T47D (cell line): ENCODE measurements around the gene BRD3.

Source experiments
- DNase-seq, 2 experiments: peaks; one replicate each; pipeline versions ENCODE4 v3.0.0 to v3.0.0-alpha.2; 2011 to 2012; ENCODE audit warnings: low read depth in 1 of 2, low spot score in 1 of 2
- JUND ChIP-seq: IDR thresholded peaks from 2 replicates; pipeline ENCODE4 v1.6.1; 2012; ENCODE audit warnings: low read depth
- in situ Hi-C: cut with HindIII; loops from 2 replicates; pipeline ENCODE4 v1.10.0; 2016; ENCODE audit warnings: low sequenced_read_pairs, low pct_unique_long_range_greater_than_20kb

BRD3 gene

DNA sequence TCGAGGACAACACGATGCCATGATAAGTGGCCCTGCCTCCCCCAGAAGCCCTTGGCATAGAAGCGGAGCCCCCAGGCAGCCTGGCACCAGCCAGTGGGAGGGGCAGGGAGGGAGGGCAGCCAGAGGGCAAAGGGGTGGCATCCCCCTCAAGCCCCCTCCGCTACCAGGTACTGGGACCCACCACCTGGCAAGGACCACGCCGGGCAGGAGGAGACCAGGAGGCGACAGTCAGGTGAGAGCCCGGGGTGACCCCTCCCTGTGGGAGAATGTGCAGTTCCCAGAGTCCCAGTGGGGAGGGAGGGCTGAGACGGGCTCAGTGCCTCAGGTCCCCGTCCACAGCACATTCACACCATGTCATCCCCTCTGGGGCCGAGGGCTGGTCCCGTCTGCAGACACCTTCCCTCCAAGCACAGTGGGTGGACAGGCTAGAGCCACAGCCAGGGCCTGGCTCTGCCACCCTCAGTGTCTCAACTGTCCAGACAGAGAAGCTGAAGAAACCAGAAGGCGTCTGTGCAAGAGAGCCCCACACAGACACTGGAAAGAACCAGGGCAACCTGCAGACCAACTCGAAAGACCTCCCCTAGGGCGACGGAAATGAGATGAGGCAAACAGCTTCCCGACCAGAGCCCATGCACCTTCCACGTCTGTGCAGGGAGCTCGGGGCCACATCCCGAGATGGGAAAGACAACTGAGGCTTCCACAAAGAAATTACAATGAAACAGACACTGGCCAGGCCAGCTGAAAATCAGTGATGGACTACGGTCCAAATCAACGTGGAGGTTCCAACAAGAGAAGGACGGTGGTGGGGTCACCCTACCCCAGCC, 11.1 kb downstream of the BRD3 start:
- DNase-seq: peak; percentile 51 to 59
- no peak for TF ChIP-seq JUND
- in situ Hi-C loops: no loop called here

- TF ChIP-seq JUND: no peak
- in situ Hi-C loops: no loop called here
- peak; percentile 61 to 86 for DNase-seq
Observed at GRCh38 chr9:134055981-134056461, 11.8 kb downstream of the BRD3 start.

DNA sequence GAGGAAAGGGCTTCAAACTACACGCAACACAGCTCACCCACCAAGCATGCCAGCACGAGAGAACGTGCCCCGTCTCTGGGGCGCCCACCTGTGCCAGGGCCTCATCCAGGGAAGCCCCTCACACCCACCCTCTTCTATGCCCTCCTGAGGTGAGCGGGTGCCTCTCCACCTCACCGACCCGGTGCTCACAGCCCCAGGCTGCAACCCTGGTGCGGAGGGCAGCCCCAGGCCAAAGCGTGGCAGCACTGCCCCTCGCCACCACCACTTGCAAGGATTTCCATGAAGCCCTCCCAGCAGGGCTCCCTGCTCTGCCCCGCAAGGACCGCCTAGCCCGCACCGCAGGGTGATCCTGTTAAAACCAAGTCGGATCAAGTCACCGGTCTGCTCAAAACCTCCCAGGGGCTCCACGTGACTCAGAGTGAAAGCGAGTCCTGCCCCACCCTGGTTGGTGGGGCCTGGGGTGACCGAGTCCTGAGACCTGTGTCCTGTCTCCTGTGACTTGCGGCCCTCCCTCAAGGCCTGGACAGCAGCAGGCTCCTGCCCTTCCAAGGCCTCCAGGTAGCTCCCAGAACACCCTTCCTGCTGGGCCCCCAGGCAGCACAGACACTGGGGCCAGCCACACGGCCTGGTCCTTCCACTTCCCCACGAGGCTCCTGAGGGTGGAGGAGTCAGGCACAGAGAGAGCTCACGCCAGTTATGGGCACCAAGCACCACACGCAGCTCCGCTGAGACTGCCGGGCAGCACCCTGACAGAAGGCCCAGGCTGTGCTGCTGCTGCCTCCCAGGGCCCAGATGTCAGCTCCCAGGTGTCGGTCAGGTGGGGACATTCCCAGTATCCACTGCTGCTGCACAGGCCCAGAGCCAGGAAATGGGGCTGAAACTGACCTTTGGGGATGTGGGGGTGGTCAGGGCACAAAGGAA, 12.7 kb downstream of the BRD3 start:
- DNase-seq: no peak
- no peak for TF ChIP-seq JUND
- in situ Hi-C loops: no loop called here

DNA sequence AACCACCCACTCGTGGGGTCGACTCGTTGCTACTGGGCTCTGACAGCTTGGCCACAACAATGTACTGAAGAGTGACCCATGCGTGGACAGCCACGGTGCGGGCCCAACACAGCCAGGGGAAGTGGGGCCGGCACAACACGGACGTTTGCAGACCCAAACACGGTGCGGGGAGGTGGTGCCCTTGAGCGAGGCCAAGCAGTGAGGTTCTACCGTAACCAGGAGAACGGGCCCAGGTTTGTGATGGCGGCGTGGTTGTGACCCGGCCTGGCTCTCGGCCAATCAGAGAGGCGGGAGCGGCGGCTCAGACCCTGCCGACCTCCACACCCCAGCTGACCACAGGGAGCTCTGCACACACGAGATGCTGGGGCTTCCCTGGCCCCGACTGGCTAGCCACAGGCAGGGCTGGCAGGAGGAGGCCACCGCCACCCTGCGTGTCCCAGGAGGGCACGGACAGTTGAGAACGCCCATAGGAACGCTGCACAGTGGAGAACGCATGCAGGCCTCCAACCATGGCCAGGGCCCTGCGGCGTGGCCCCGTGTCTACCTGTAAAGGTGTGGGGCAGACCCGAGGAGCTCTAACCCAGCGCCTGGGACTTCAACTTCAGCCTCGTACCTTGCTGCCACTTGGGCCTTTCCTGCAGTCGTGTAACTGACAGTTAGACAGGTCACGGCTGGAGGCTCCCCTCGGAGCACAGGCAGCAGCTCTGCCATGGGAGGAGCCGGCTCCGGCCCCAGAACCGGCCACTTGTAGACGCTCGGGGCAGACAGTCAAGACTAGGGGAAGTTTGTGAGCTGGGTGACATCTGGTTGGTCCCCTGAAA, 13.7 kb downstream of the BRD3 start:
- in situ Hi-C loops: no loop called here
- DNase-seq: no peak
- no peak for TF ChIP-seq JUND

- no peak for DNase-seq
- TF ChIP-seq JUND: no peak
Observed at GRCh38 chr9:134053401-134053871, 14.4 kb downstream of the BRD3 start.

DNA sequence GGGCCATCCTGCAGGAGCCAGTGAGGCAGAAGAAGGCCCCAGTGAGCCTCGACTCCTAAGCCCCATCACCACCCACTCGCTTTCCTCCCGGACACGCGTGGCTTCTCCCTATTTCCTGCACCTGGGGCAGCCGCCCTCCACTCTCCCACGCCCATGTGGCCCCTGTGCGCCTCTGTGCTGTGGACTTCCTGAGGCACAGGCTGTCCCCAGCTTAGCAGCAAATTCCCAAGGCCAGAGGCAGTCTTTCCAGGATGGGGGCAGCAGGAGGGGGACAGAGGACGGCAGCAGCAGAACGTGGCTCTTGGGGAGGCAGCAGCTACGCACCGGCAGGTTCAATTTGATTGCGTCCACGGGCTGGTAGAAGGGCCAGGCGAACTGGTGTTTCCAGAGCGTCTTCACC, 14.9 kb downstream of the BRD3 start:
- in situ Hi-C loops: no loop called here
- TF ChIP-seq JUND: no peak
- DNase-seq: no peak

More at GRCh38 chr9:134053401-134053871, 14.4 kb downstream of the BRD3 start:
- in situ Hi-C loops: no loop called here

DNA sequence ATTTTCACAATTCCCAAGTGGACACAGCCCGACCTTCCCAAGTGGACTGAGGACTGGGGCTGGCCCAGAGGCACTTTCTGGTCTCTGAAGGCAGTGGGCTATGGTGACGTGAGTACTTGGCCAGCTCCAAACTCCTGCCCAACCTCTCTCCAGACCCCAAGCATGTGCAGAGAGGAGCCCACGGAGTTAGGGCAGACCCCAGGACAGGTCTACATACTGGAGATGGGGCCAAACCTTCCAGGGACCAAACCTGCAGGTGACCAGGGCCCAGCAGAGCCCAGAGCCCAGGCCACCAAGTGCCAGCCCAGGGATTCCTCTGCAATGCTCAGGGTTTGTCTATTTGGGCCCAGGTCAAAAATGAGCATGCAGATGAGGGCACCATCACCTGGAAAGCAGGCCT, 15.3 kb downstream of the BRD3 start:
- no peak for TF ChIP-seq JUND
- in situ Hi-C loops: no loop called here
- DNase-seq: no peak

DNA sequence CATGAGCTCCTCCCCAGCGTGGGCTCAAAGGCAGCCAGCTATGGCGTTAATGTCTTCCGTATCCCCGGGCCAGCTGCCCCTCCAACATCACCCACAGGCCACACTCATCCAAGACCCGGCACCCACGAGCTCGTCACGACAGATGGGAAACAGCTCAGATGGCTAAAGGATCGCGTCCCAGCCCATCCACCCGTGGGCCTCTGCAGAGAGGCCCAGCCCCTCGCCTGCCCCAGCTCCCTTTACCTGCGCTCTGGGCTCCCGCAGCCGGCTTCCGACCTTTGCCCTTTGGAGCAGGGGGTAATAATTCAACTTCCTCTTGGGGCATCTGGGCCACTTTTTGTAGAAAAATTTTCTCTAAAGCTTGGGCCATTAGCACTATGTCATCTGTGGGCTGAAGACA, 16.5 kb downstream of the BRD3 start:
- DNase-seq: no peak
- no peak for TF ChIP-seq JUND
- in situ Hi-C loops: no loop called here

GRCh38 chr9:134050726-134051125, 17.1 kb downstream of the BRD3 start:
- in situ Hi-C loops: no loop called here
- no peak for TF ChIP-seq JUND
- no peak for DNase-seq

DNA sequence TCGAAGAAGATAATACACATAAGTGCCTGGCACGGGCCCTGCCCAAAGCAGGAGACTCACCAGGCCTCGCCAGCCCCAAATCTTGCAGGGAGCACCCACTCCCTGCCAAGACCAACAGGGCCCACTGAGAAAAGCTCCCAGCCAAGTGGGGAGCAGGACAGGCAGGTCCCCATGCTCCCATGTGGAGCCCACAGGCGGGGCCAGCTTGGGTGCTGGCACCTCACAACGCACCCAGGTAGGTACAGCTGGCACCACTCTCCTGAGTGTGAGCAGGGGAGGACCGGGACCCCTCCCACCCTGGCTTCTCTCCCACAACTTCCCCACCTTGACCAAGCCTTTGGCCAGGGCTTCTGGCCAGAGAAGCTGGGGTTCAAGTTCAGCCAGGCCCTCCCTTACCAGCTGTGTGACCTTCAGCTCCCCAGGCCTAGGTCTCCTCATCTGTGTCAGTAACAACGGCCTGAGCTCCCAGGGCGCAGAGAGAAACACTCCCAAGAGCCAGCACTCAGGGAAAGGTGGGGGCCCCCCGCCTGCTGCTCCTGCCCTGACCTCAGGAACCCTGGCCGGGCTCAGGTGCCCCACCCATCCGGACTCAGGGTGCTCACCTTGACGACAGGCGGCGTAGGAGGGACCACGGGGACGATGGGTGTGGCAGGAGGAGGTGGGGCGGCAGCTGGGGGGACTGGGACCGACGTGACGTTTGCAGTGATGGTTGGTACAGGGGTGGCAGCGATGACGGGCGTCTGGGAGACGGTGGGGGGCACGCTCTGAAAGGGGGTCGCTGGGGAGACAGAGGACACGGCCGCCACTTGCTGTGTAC, 17.8 kb downstream of the BRD3 start:
- TF ChIP-seq JUND: no peak
- no peak for DNase-seq
- in situ Hi-C loops: no loop called here

- in situ Hi-C loops: no loop called here
- TF ChIP-seq JUND: no peak
- DNase-seq: no peak
Observed at GRCh38 chr9:134049236-134049635, 18.6 kb downstream of the BRD3 start.
